H1 (cell line): Measurements from ENCODE around the gene MARK3. TPM values are rescaled to one million over a fixed set of nuclear protein-coding genes. Genes with fewer than 3 reads are reported as not detected.

Source experiments
- CBX8 ChIP-seq: fragments of 300-800, 300-1000 bp; sonication (generic); IDR thresholded peaks from 2 replicates; pipeline ENCODE4 v1.7.1; 2016; ENCODE audit warnings: low read depth, low read length, borderline replicate concordance
- CREB1 ChIP-seq: IDR thresholded peaks from 2 replicates; pipeline ENCODE4 v1.6.1; 2012; ENCODE audit warnings: inconsistent platforms
- E2F6 ChIP-seq: IDR thresholded peaks from 2 replicates; pipeline ENCODE4 v1.6.1; 2012; ENCODE audit warnings: inconsistent platforms
- EZH2 ChIP-seq: fragments of 200-600 bp; sonication (generic); IDR thresholded peaks from 2 replicates; pipeline ENCODE4 v1.7.1; 2012; ENCODE audit warnings: low read depth, mild to moderate bottlenecking, moderate library complexity, low read length, inconsistent platforms; ENCODE audit not compliant: severe bottlenecking
- GABPA ChIP-seq: IDR thresholded peaks from 2 replicates; pipeline ENCODE4 v1.6.1; 2011; ENCODE audit warnings: mild to moderate bottlenecking, low read length, moderate library complexity, borderline replicate concordance; ENCODE audit not compliant: insufficient read depth
- HDAC2 ChIP-seq, 2 experiments: fragments of 300-600 bp in 1 of 2; sonication (generic) in 1 of 2; IDR thresholded peaks; 2 replicates each; pipeline ENCODE4 v1.6.1; 2011 to 2012; ENCODE audit warnings: low read depth in 2 of 2, low read length in 2 of 2, mild to moderate bottlenecking in 2 of 2, moderate library complexity in 2 of 2, borderline replicate concordance in 1 of 2, inconsistent platforms in 1 of 2
- JUND ChIP-seq: IDR thresholded peaks from 2 replicates; pipeline ENCODE4 v1.6.1; 2011; ENCODE audit warnings: mild to moderate bottlenecking, improper control_type of control experiment, low read length
- KDM5A ChIP-seq: fragments of 200-600 bp; IDR thresholded peaks from 2 replicates; pipeline ENCODE4 v1.7.1; 2012; ENCODE audit warnings: mild to moderate bottlenecking, low read length, inconsistent platforms, mixed read lengths
- PHF8 ChIP-seq: fragments of 200-600 bp; sonication (generic); conservative IDR thresholded peaks from 2 replicates; pipeline ENCODE4 v1.7.1; 2012; ENCODE audit warnings: low read depth, mild to moderate bottlenecking, inconsistent platforms, low read length, moderate library complexity
- RBBP5 ChIP-seq: IDR thresholded peaks from 2 replicates; pipeline ENCODE4 v1.7.1; 2012; ENCODE audit warnings: low read depth, mild to moderate bottlenecking, inconsistent platforms, low read length, moderate library complexity, borderline replicate concordance
- RFX5 ChIP-seq: IDR thresholded peaks from 2 replicates; pipeline ENCODE4 v1.6.1; 2011; ENCODE audit warnings: low read depth, low read length, improper control_type of control experiment, borderline replicate concordance
- SAP30 ChIP-seq: fragments of 300-600 bp; sonication (generic); IDR thresholded peaks from 2 replicates; pipeline ENCODE4 v1.7.1; 2012; ENCODE audit warnings: low read length, moderate library complexity, mild to moderate bottlenecking, inconsistent platforms; ENCODE audit not compliant: insufficient read depth, insufficient replicate concordance
- SIN3A ChIP-seq, 2 experiments: IDR thresholded peaks in 1 of 2; conservative IDR thresholded peaks in 1 of 2; 2 replicates each; pipeline ENCODE4 v1.6.1; 2011 to 2012; ENCODE audit warnings: low read length in 2 of 2, improper control_type of control experiment in 1 of 2, low read depth in 1 of 2, mild to moderate bottlenecking in 1 of 2
- SP4 ChIP-seq: IDR thresholded peaks from 2 replicates; pipeline ENCODE4 v1.6.1; 2012; ENCODE audit warnings: low read length, inconsistent platforms
- SRF ChIP-seq: IDR thresholded peaks from 2 replicates; pipeline ENCODE4 v1.6.1; 2011; ENCODE audit warnings: mild to moderate bottlenecking, low read depth, low read length, moderate library complexity
- TBP ChIP-seq: IDR thresholded peaks from 2 replicates; pipeline ENCODE4 v1.6.1; 2011; ENCODE audit warnings: low read depth, low read length, improper control_type of control experiment
- TCF12 ChIP-seq: IDR thresholded peaks from 2 replicates; pipeline ENCODE4 v1.6.1; 2011; ENCODE audit warnings: low read depth, mild to moderate bottlenecking, low read length
- YY1 ChIP-seq: IDR thresholded peaks from 2 replicates; pipeline ENCODE4 v1.6.1; 2011; ENCODE audit warnings: low read depth, mild to moderate bottlenecking, low read length
- polyA plus RNA-seq, 7 experiments: library from polyadenylated mRNA; depleted of rRNA in 3 of 7; stranded (reverse) in 5 of 7; unstranded in 2 of 7; fragments of >200 nt in 5 of 7; fragments of 200-250 nt in 2 of 7; gene quantifications; 1 replicate in 5 of 7; 2 replicates in 1 of 7; 4 replicates in 1 of 7; pipeline versions ENCODE4 v1.2.1 to v1.2.3, GENCODE V29; 2011 to 2013; ENCODE audit warnings: missing spikeins in 2 of 7, mixed read lengths in 2 of 7
- total RNA-seq: library from RNA; stranded (reverse); fragmentation: NEBNext Ultra II Directional; extraction: Animal tissue kit (Norgen Biotek cat#: 25700); gene quantifications from 2 replicates; pipeline ENCODE4 v1.2.1, GENCODE V29; 2021
- TF ChIP-seq, protein P1 (sequence below): IDR thresholded peaks from 2 replicates; pipeline ENCODE4 v1.6.1; 2012; ENCODE audit warnings: inconsistent platforms
- TF ChIP-seq, protein P2 (sequence below): IDR thresholded peaks from 2 replicates; pipeline ENCODE4 v1.6.1; 2012; ENCODE audit warnings: low read length, inconsistent platforms

Gene MARK3
- total and polyA plus RNA-seq, 2 of the 8 experiments (the other 6 are each of a cell fraction or from before 2014, with no cell fraction given): 39.4 to 76.9 TPM

DNA sequence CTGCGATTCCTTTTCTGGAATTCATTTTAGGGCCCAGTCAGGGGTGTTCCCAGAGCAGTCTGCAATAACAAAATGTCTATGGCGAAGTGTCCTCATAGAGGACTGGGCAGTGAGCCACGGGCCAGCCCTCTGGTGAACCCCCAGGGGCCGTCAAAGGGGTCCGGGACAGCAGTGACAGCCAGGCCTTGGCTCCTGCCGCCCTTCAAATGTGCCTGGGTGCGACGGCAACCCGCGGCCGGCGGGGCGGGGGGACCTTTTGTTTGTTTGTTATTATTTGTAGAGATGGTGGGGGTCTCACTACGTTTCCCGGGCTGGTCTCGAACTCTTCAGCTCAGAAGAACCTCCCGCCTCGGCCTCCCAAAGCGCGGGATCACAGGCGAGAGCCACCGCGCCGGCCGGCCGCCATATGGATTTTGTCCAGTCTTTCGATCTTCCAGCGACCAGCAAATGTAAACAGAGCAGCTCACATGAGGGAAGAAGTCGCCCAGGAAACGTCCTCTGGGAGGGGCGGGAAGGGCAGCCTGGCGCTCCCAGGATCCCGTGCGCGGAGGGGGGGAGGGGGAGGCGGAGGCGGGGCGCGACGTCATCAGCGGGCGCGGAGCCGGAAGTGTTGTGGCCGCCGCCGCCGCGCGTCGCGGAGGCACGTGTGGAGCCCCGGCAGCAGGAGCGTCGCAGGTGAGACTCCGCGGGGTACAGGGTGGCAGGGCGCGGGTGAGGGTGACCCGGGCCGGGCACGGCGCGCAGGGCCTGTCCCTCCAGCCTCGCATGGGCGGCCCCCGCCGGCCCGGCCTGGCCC lies 143.6 kb downstream of the MARK3 start, which contains the start of gene TRMT61A (continued):
- TF ChIP-seq SAP30 (no peak), RFX5 (no peak), CREB1 (peak; percentile 94), EZH2 (no peak), PHF8 (peak; percentile 80), SRF (peak; percentile 64), JUND (no peak), TBP (0 out of 2 replicates have a peak, but pooled peaks have one; percentile 33), CBX8 (no peak), GABPA (no peak), SIN3A (conservative IDR thresholded peaks at IDR 0.05 in 1 of 2, IDR thresholded peaks at IDR 0.05 in 1 of 2; ENCODE audit: low read depth in 1 of 2, low read length in 2 of 2) (peak; percentile 94 to 97; a peak in 3 of 4 replicates), TCF12 (no peak), YY1 (0 out of 2 replicates have a peak, but pooled peaks have one; percentile 11), SP4 (no peak), RBBP5 (0 out of 2 replicates have a peak, but pooled peaks have one; percentile 56), KDM5A (0 out of 2 replicates have a peak, but pooled peaks have one; percentile 27), E2F6 (0 out of 2 replicates have a peak, but pooled peaks have one; percentile 49), HDAC2 (IDR thresholded peaks at IDR 0.05; ENCODE audit: borderline replicate concordance in 1 of 2, low read depth in 2 of 2, low read length in 2 of 2) (0 out of 4 replicates have a peak, but pooled peaks of 1 of the 2 experiments have one; percentile 89)
- TF ChIP-seq, protein P1, sequence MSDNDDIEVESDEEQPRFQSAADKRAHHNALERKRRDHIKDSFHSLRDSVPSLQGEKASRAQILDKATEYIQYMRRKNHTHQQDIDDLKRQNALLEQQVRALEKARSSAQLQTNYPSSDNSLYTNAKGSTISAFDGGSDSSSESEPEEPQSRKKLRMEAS: peak; percentile 96
- TF ChIP-seq, protein P2, sequence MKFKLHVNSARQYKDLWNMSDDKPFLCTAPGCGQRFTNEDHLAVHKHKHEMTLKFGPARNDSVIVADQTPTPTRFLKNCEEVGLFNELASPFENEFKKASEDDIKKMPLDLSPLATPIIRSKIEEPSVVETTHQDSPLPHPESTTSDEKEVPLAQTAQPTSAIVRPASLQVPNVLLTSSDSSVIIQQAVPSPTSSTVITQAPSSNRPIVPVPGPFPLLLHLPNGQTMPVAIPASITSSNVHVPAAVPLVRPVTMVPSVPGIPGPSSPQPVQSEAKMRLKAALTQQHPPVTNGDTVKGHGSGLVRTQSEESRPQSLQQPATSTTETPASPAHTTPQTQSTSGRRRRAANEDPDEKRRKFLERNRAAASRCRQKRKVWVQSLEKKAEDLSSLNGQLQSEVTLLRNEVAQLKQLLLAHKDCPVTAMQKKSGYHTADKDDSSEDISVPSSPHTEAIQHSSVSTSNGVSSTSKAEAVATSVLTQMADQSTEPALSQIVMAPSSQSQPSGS: no peak
